ENCODE results near the gene ZNF79.

Gene ZNF79

DNA sequence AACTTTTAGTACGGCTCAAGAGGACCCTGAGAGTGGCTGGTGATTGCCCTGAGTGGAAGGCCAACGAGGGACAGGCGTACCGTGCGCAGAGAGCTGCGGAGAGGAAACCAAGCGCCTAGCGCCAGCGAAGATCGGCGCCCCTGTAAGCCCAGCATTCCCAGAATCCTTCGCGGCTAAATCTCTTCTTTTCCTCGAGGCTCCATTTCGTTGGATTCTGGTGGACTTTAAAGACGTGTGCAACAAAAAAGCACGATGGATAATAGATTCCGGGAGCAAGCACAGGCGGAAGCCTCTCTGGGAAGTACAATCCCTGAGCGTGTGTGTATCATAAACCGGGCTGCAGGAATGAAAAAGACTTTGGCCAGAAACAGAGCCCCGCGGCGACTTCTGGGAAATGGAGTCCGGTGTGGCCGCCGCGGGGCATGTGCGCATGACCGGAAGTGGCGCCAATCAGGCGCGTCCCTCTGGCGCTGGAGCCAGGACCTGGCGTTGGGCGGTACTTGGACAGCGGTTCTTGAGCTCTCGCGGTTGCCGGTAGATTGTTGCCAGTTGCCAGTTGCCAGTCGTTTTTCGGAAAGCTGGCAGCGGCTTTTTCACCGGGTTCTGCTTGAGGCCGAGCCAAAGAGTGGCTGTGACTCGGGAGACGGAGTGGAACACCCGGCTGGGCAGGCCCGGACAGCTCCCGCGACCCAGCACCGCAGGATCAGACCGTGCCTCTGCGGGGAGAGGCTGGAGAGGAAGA is at the start of gene ZNF79:
Gene ZNF79 (plus strand): TSS at position 449 of the 742 bp plus-strand sequence. CDS start 406 bp downstream, outside the sequence.
- TF ChIP-seq, protein P1, sequence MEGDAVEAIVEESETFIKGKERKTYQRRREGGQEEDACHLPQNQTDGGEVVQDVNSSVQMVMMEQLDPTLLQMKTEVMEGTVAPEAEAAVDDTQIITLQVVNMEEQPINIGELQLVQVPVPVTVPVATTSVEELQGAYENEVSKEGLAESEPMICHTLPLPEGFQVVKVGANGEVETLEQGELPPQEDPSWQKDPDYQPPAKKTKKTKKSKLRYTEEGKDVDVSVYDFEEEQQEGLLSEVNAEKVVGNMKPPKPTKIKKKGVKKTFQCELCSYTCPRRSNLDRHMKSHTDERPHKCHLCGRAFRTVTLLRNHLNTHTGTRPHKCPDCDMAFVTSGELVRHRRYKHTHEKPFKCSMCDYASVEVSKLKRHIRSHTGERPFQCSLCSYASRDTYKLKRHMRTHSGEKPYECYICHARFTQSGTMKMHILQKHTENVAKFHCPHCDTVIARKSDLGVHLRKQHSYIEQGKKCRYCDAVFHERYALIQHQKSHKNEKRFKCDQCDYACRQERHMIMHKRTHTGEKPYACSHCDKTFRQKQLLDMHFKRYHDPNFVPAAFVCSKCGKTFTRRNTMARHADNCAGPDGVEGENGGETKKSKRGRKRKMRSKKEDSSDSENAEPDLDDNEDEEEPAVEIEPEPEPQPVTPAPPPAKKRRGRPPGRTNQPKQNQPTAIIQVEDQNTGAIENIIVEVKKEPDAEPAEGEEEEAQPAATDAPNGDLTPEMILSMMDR (IDR thresholded peaks at IDR 0.05; ENCODE audit: insufficient read depth, low read depth, low read length, missing control alignments) = no peak
- peak; percentile 95 for DNase-seq (ENCODE audit: low read depth)
- H3K4me3 ChIP-seq (ENCODE audit: low read depth, low read length) = peak within 1 kb of the TSS; percentile 95

GRCh38 chr9:127380479-127380878 is 43.7 kb upstream of the ZNF79 start:
- DNase-seq (ENCODE audit: low read depth) = no peak
- no peak overlapping the region for H3K4me3 ChIP-seq (ENCODE audit: low read depth, low read length)
- TF ChIP-seq, protein P1 (IDR thresholded peaks at IDR 0.05; ENCODE audit: insufficient read depth, low read depth, low read length, missing control alignments) = no peak

DNA sequence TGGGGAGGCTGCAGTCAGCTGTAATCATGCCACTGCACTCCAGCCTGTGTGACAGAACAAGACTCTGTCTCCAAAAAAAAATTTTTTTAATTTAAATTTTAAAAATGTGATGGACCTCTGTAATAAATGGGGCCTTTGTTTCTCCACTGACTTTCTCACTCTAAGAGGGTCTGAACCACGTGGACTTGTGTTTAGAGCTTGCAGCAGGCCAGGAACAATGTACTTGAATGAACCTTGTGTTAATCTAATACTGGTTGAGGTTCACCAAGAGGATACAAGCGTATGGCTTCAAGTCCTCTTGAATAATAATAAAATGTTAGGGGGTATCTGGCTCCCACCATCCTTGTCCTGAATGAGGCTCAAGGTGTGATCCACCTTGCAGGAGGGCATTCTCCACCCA is 41.6 kb upstream of the ZNF79 start:
- DNase-seq (ENCODE audit: low read depth) = no peak
- H3K4me3 ChIP-seq (ENCODE audit: low read depth, low read length) = no peak overlapping the region
- TF ChIP-seq, protein P1 (IDR thresholded peaks at IDR 0.05; ENCODE audit: insufficient read depth, low read depth, low read length, missing control alignments) = no peak

DNA sequence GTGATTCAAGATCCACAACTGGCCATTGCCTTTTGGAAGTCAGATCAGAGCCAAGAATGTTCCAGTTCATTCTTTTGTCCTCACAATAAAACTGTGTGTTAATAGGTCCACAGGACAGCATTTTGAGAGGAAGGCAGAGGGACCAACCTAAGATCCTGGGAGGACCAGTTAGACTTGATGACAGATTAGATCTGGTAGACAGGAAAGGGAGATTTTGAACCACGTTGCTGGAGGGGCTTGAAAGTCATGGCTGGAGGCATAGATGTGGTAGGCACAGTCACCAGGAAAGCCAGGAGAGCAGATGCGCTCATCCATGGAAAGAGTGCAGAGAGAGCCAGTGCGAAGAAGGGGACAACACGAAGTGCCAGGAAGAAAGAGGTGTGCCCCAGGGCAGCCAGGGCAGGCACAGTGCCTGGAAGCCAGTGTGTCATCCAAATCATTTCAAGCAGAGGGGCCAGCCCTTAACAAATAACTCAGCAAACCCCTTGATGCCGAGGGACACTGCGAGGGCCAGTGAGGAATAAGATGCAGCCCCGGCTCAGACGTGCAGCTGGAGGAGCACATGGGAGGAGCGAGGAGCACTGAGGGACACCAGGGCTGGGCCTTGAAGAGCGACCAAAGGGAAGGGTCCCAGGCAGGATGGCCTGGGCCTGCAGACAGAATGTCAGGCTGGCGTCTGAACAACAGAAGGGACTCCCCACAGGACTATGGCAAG is 40.0 kb upstream of the ZNF79 start:
- TF ChIP-seq, protein P1 (IDR thresholded peaks at IDR 0.05; ENCODE audit: insufficient read depth, low read depth, low read length, missing control alignments) = no peak
- no peak overlapping the region for H3K4me3 ChIP-seq (ENCODE audit: low read depth, low read length)
- DNase-seq (ENCODE audit: low read depth) = no peak

- TF ChIP-seq, protein P1 (IDR thresholded peaks at IDR 0.05; ENCODE audit: insufficient read depth, low read depth, low read length, missing control alignments) = no peak
- no peak for DNase-seq (ENCODE audit: low read depth)
- no peak overlapping the region for H3K4me3 ChIP-seq (ENCODE audit: low read depth, low read length)
Observed at GRCh38 chr9:127384901-127385300, 39.3 kb upstream of the ZNF79 start.

GRCh38 chr9:127386249-127386648 is 37.9 kb upstream of the ZNF79 start:
- no peak overlapping the region for H3K4me3 ChIP-seq (ENCODE audit: low read depth, low read length)
- DNase-seq (ENCODE audit: low read depth) = no peak
- TF ChIP-seq, protein P1 (IDR thresholded peaks at IDR 0.05; ENCODE audit: insufficient read depth, low read depth, low read length, missing control alignments) = no peak

Data from GM12865 (cell line).